A549 treated with ZK216348 at 1 μM for 4 hours (cell line): ENCODE measurements around the gene SPDYE2. TPM values are rescaled to one million over a fixed set of nuclear protein-coding genes. Genes with fewer than 3 reads are reported as not detected.

Experiments
- total RNA-seq: library from RNA; stranded (reverse); fragments of 200-300 nt; extraction: Qiagen RNA extraction; gene quantifications from 5 replicates; pipeline ENCODE4 v1.2.3, GENCODE V29; 2022; ENCODE audit warnings: low read depth

The SPDYE2 gene
- not detected in 5 replicates for total RNA-seq

GRCh38 chr7:102550808-102551422 lies at the start of gene SPDYE2:
Gene SPDYE2, plus strand, starts transcription at chr7:102551226. Its CDS starts 2,030 bp downstream, at chr7:102553256.

GRCh38 chr7:102517550-102518147 lies 33.4 kb upstream of the SPDYE2 start, which contains the start of gene RASA4B:
Gene RASA4B, minus strand, starts transcription at chr7:102517777. Its CDS starts 67 bp downstream, at chr7:102517710.

GRCh38 chr7:102543596-102543995 lies 7.4 kb upstream of the SPDYE2 start, which contains the start of gene UPK3BL2:
Gene UPK3BL2, minus strand, starts transcription at chr7:102543696. Its CDS starts 60 bp downstream, at chr7:102543636.

GRCh38 chr7:102572261-102573239 lies 21.5 kb downstream of the SPDYE2 start, which contains the start of gene POLR2J3:
Gene POLR2J3, minus strand, starts transcription at chr7:102572583. Its CDS starts 62 bp downstream, at chr7:102572521.

Other genes starting within 250 kb of the SPDYE2 start
- not detected in 5 replicates for gene SPDYE6, start 194.8 kb upstream of the SPDYE2 start, total RNA-seq
- 18.0 to 24.4 TPM (median 22.2 TPM) in 5 replicates for gene PRKRIP1, start 154.9 kb upstream of the SPDYE2 start, total RNA-seq
- gene ORAI2, start 117.7 kb upstream of the SPDYE2 start, total RNA-seq: 17.7 to 38.1 TPM (median 37.1 TPM) in 5 replicates
- 8.2 to 13.5 TPM (median 10.7 TPM) in 5 replicates for gene ALKBH4, start 86.4 kb upstream of the SPDYE2 start, total RNA-seq
- gene LRWD1, start 86.2 kb upstream of the SPDYE2 start, total RNA-seq: 17.5 to 35.3 TPM (median 33.2 TPM) in 5 replicates
- gene POLR2J, start 72.3 kb upstream of the SPDYE2 start, total RNA-seq: 103 to 132 TPM (median 108 TPM) in 5 replicates
- 0.78 to 2.1 TPM (median 1.5 TPM) in 5 replicates for gene RASA4B, start 33.4 kb upstream of the SPDYE2 start, total RNA-seq
- 2.1 to 5.0 TPM (median 2.6 TPM) in 5 replicates for gene UPK3BL2, start 7.5 kb upstream of the SPDYE2 start, total RNA-seq
- 17.4 to 50.4 TPM (median 26.3 TPM) in 5 replicates for gene POLR2J3, start 21.4 kb downstream of the SPDYE2 start, total RNA-seq
- gene RASA4, start 65.5 kb downstream of the SPDYE2 start, total RNA-seq: 1.4 to 2.8 TPM (median 2.3 TPM) in 5 replicates
- 5.6 to 14.5 TPM (median 11.7 TPM) in 5 replicates for gene UPK3BL1, start 91.6 kb downstream of the SPDYE2 start, total RNA-seq
- gene SPDYE2B, start 99.1 kb downstream of the SPDYE2 start, total RNA-seq: not detected in 5 replicates
- 0.26 to 0.89 TPM (median 0.36 TPM) in 4 of 5 replicates, not detected in the other for gene POLR2J2, start 120.4 kb downstream of the SPDYE2 start, total RNA-seq
- 5.6 to 8.5 TPM (median 7.4 TPM) in 5 replicates for gene FAM185A, start 197.8 kb downstream of the SPDYE2 start, total RNA-seq